Prostate gland (tissue), 2 donors: ENCODE measurements around the gene CUX1. TPM values are rescaled to one million over a fixed set of nuclear protein-coding genes. Genes with fewer than 3 reads are reported as not detected.
"Not testable (repeated sequence)": the region's sequence is repeated elsewhere in the genome, so short reads cannot be mapped to it uniquely, and the experiment has no call there.

Source experiments
- DNase-seq: peaks from one replicate; pipeline ENCODE4 v3.0.0-alpha.2; 2019; ENCODE audit warnings: low spot score
- H3K27ac ChIP-seq, 2 donors: fragments of 200-600 bp; sonication (generic); 2 replicates each; pipeline ENCODE4 v1.5.1; 2017 to 2019
- H3K27me3 ChIP-seq: fragments of 200-600 bp; sonication (generic); replicated peaks from 2 replicates; pipeline ENCODE4 v1.5.1; 2019; ENCODE audit not compliant: insufficient read depth
- H3K36me3 ChIP-seq, 2 donors: fragments of 200-600 bp; sonication (generic); 1 replicate in 1 of 2; 2 replicates in 1 of 2; pipeline versions ENCODE4 v1.5.1 to v1.8.1; 2017 to 2019
- H3K4me1 ChIP-seq: fragments of 200-600 bp; sonication (generic); replicated peaks from 2 replicates; pipeline ENCODE4 v1.5.1; 2019
- H3K4me3 ChIP-seq, 2 donors: fragments of 200-600 bp; sonication (generic); 2 replicates each; pipeline ENCODE4 v1.5.1; 2017 to 2019
- H3K9me3 ChIP-seq: fragments of 200-600 bp; sonication (generic); 2 replicates; pipeline ENCODE4 v1.5.1; 2017
- CTCF ChIP-seq, 4 experiments: fragments of 200-600 bp in 2 of 4; fragments of 450-650 bp in 2 of 4; sonication (generic) in 2 of 4; IDR thresholded peaks; 1 replicate in 3 of 4; 2 replicates in 1 of 4; pipeline ENCODE4 v1.5.1; 2016 to 2019; ENCODE audit warnings: antibody characterized with exemption in 4 of 4, mild to moderate bottlenecking in 2 of 4, moderate library complexity in 2 of 4
- POLR2A ChIP-seq: fragments of 450-650 bp; IDR thresholded peaks from one replicate; pipeline ENCODE4 v1.6.1; 2016; ENCODE audit warnings: antibody characterized with exemption, mild to moderate bottlenecking
- POLR2AphosphoS5 ChIP-seq: sonication (generic); formaldehyde crosslinking; IDR thresholded peaks from one replicate; pipeline ENCODE4 v1.6.1; 2017; ENCODE audit warnings: antibody characterized with exemption
- WGBS: methylation state at CpG from one replicate; pipeline ENCODE4 v1.1.5; 2018; 5-methylcytosine and 5-hydroxymethylcytosine counted together
- intact Hi-C: fragments of 100-400 bp; cut with DNase I; formaldehyde crosslinking; loops from one replicate; pipeline ENCODE4 v1.14.2; 2022
- total RNA-seq, 2 donors: library from RNA; depleted of rRNA; stranded (reverse); fragments of >200 nt; gene quantifications; one replicate each; pipeline ENCODE4 v1.1.0, GENCODE V29; 2016

The CUX1 gene
- total RNA-seq, 2 donors from 2014 or later = 96.3 to 99.2 TPM

- H3K27ac ChIP-seq = no peak overlapping the region
- WGBS = 94% methylated on average over 14 of the region's 14 CpGs
- no peak for DNase-seq
- H3K4me3 ChIP-seq = no peak overlapping the region
- no peaks in the 10 kb centered on the region for H3K27me3 ChIP-seq
- H3K4me1 ChIP-seq = no peaks in the 10 kb centered on the region
- no peaks in the 10 kb centered on the region for H3K9me3 ChIP-seq
- no peak for TF ChIP-seq POLR2A
- TF ChIP-seq POLR2AphosphoS5 = no peak
- intact Hi-C loops = no loop called here
- H3K36me3 ChIP-seq = no peaks in the 10 kb centered on the region
These were observed 15.4 kb downstream of the CUX1 start for GRCh38 chr7:101832685-101833375.

GRCh38 chr7:101833799-101834198 lies 16.4 kb downstream of the CUX1 start:
- Histone ChIP-seq H3K36me3 (no peaks in the 10 kb centered on the region), H3K4me1 (no peaks in the 10 kb centered on the region), H3K27me3 (no peaks in the 10 kb centered on the region), H3K27ac (no peak overlapping the region), H3K4me3 (no peak overlapping the region), H3K9me3 (no peaks in the 10 kb centered on the region)
- intact Hi-C loops = no loop called here
- no peak for DNase-seq
- TF ChIP-seq POLR2A (no peak), POLR2AphosphoS5 (no peak), CTCF (IDR thresholded peaks at IDR 0.05) (no peak)
- WGBS = 63% methylated on average over 9 of the region's 9 CpGs

GRCh38 chr7:101835136-101835535 lies 17.7 kb downstream of the CUX1 start:
- TF ChIP-seq POLR2A = no peak
- no peak for TF ChIP-seq POLR2AphosphoS5
- no peak for TF ChIP-seq CTCF (IDR thresholded peaks at IDR 0.05)
- intact Hi-C loops = no loop called here
- Histone ChIP-seq H3K27me3 (no peaks in the 10 kb centered on the region), H3K4me1 (no peaks in the 10 kb centered on the region), H3K36me3 (no peaks in the 10 kb centered on the region), H3K4me3 (no peak overlapping the region), H3K27ac (no peak overlapping the region), H3K9me3 (no peaks in the 10 kb centered on the region)
- 96% methylated on average over 12 of the region's 12 CpGs for WGBS
- DNase-seq = no peak

- H3K36me3 ChIP-seq, DNase-seq, intact Hi-C loops, H3K4me3 ChIP-seq, H3K27me3 ChIP-seq, H3K9me3 ChIP-seq, H3K27ac ChIP-seq, H3K4me1 ChIP-seq: not testable (repeated sequence)
- 91% methylated on average over 7 of the region's 7 CpGs for WGBS
These were observed 20.0 kb downstream of the CUX1 start for GRCh38 chr7:101837433-101837832.

GRCh38 chr7:101838837-101839483 lies 21.5 kb downstream of the CUX1 start:
- H3K9me3 ChIP-seq = no peaks in the 10 kb centered on the region
- no peaks in the 10 kb centered on the region for H3K4me1 ChIP-seq
- TF ChIP-seq CTCF (IDR thresholded peaks at IDR 0.05) (no peak), POLR2AphosphoS5 (no peak), POLR2A (no peak)
- H3K36me3 ChIP-seq = no peaks in the 10 kb centered on the region
- H3K4me3 ChIP-seq = no peak overlapping the region
- no peak for DNase-seq
- WGBS = 87% methylated on average over 17 of the region's 17 CpGs
- no peak overlapping the region for H3K27ac ChIP-seq
- no peaks in the 10 kb centered on the region for H3K27me3 ChIP-seq
- intact Hi-C loops = no loop called here

- TF ChIP-seq POLR2AphosphoS5 = no peak
- no peak for TF ChIP-seq POLR2A
- TF ChIP-seq CTCF (IDR thresholded peaks at IDR 0.05) = no peak
These were observed 23.9 kb downstream of the CUX1 start for GRCh38 chr7:101841328-101841727.

More at GRCh38 chr7:101841328-101841727, 23.9 kb downstream of the CUX1 start:
- intact Hi-C loops = no loop called here
- Histone ChIP-seq H3K9me3 (no peaks in the 10 kb centered on the region), H3K27me3 (no peaks in the 10 kb centered on the region), H3K27ac (no peak overlapping the region), H3K36me3 (no peaks in the 10 kb centered on the region), H3K4me3 (no peak overlapping the region), H3K4me1 (no peaks in the 10 kb centered on the region)
- no peak for DNase-seq
- 77% methylated on average over 3 of the region's 3 CpGs for WGBS
